Amniotic stem cell (primary cell): ENCODE data around the gene TTYH1.

Experiments used
- DNase-seq: peaks from one replicate; lab custom pipeline; 2025; lab: John Stamatoyannopoulos, UW

The TTYH1 gene

DNA sequence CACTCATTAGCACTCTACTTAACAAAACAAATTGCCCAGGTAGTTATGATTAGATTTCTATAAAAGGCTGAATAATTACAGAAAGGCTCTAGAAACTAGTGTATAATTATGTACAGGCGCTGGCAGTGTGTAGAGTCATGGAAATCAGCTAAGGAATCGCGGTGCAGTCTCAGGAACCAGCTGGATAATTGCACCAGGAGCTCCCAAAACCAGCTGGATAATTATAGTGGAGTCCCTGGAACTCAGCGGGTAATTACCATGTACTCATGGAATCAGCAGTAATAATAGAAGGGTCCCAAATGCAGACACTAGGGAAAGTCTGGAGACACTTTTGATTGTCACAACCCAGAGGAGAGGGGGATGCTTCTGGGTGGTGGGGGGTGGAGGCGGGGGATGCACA is 23.2 kb upstream of the TTYH1 start:
- DNase-seq, result no peak

GRCh38 chr19:54393381-54393780 is 21.9 kb upstream of the TTYH1 start:
- no peak for DNase-seq

GRCh38 chr19:54395685-54396084 is 19.6 kb upstream of the TTYH1 start:
- no peak for DNase-seq

GRCh38 chr19:54399189-54399588 is 16.1 kb upstream of the TTYH1 start:
- DNase-seq, result no peak

- DNase-seq, result no peak
Observed at GRCh38 chr19:54400913-54401312, 14.4 kb upstream of the TTYH1 start.

GRCh38 chr19:54403054-54403453 is 12.2 kb upstream of the TTYH1 start:
- DNase-seq, result no peak

DNA sequence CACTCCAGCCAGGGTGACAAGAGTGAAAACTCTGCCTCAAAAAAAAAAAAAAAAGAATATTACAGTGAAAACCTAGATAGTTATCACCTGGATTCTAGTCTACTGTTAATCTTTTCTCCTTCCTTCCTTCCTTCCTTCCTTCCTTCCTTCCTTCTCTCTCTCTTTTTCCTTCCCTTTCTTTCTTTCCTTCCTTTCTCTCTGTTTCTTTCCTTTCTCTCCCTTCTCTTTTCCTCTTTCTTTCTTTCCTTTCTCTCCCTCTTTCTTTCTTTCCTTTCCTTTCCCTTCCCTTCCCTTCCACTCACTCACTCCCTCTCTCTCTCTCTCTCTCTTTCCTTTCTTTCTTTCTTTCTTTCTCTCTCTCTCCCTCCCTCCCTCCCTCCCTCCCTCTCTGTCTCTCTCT is 9.6 kb upstream of the TTYH1 start:
- no peak for DNase-seq

DNA sequence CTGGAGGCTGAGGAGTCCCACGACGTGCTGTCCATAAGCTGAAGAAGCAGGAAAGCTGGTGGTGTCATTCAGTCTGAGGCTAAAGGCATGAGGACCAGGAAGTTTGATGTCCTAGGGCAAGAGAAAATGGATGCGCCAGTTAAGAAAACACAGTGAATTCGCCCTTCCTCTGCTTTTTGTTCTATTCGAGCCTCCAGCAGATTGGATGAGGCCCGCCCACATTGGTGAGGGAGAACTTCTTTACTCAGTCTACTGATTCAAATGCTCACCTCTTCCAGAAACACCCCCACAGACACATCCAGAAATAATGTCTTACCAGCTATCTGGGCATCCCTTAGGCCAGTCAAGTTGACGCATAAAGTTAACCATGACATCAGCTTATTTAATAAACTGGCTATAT is 7.5 kb upstream of the TTYH1 start:
- no peak for DNase-seq

GRCh38 chr19:54408456-54409026 is 6.7 kb upstream of the TTYH1 start:
- no peak for DNase-seq

DNA sequence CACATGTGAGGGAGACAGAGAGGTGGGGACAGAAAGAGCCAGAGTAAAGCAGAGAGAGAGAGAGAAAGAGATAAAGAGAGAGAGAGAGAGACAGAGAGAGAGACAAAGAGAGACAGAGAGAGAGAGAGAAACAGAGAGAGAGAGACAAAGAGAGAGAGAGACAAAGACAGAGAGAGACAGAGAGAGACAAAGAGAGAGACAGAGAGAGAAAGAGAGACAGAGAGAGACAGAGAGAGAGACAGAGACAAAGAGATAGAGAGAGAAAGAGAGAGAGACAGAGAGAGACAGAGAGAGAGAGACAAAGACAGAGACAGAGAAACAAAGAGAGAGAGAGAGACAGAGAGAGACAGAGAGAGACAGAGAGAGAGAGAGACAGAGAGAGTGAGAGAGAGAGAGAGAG is 4.2 kb upstream of the TTYH1 start:
- no peak for DNase-seq

- DNase-seq, result no peak
Observed at GRCh38 chr19:54412877-54413276, 2.4 kb upstream of the TTYH1 start.

DNA sequence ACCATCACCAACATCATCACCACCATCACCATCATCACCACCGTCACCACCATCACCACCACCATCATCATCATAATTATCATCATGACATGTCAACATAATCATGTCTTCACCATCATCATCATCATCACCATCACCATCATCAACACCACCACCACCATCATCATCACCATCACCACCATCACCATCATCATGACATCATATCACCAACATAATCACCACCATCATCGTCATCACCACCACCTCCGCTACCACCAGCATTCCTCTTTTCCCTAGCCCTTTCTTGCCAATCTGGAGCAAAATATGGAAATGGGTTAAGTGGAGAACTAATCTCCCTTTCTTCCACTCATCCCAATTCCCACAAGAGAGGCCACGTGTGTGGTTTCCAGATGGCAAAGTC is 1.1 kb upstream of the TTYH1 start:
- no peak for DNase-seq

GRCh38 chr19:54415901-54416673 is 823 bp downstream of the TTYH1 start:
- no peak for DNase-seq

GRCh38 chr19:54416695-54417491 is 1.6 kb downstream of the TTYH1 start:
- DNase-seq, result no peak

DNA sequence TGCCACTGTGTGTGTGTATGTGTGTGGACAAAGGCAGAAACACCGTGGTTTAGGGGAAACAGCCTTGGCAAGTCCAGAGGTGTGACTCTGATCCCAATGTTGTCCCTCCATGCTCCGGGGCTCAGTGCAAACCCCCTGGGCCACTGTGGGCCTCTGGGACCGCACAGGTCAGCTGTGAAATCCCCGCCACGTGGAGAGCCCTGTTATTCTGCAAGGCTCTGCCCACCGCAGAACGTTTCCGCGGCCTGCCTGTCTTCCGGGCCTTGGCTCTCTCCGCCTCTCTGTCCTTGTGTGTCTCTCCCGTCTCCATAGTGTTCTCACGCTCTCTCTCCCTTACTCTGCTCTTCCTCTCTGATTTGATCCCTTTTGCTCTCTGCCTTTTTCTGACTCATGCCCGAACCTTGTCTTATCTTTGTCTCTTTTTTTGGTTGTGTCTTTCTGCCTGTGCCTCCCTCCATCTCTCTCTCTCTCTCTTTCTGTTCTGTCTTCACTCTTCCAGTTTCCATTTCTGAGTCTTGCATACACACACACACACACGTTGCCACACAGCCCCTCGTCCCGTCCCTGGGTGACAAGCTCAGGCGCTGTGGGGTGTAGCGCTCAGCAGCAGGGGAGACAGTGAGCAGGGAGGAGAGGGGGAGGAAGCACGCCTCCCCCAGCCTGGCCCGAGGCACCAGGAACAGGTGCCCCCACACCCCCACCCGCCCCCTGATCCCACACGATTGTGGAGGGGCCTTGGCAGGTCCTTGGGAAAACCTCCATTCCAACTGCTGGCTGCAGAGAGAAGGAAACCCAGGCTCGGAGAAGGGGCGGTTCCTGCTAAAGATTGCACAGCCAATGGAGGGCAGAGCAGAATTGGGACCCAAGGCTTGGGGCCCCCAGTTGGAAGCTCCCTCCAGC is 3.0 kb downstream of the TTYH1 start:
- DNase-seq, result no peak

GRCh38 chr19:54418930-54419800 is 3.9 kb downstream of the TTYH1 start:
- DNase-seq, result no peak

DNA sequence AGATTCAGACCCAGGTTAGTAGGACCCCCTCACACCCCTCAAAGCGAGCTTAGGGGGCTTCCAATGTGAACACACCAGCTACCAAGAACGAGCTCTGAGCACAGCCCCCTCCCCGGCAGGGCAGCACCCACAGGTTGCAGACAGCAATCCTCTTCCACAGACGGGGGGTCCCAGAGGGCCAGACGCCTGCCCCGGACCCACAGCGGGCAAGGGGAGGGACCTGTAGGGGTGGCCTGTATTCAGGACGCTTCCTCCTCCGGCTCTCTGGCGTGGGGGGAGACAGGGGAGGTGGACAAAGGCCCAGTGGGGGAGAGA is 4.8 kb downstream of the TTYH1 start:
- no peak for DNase-seq

DNA sequence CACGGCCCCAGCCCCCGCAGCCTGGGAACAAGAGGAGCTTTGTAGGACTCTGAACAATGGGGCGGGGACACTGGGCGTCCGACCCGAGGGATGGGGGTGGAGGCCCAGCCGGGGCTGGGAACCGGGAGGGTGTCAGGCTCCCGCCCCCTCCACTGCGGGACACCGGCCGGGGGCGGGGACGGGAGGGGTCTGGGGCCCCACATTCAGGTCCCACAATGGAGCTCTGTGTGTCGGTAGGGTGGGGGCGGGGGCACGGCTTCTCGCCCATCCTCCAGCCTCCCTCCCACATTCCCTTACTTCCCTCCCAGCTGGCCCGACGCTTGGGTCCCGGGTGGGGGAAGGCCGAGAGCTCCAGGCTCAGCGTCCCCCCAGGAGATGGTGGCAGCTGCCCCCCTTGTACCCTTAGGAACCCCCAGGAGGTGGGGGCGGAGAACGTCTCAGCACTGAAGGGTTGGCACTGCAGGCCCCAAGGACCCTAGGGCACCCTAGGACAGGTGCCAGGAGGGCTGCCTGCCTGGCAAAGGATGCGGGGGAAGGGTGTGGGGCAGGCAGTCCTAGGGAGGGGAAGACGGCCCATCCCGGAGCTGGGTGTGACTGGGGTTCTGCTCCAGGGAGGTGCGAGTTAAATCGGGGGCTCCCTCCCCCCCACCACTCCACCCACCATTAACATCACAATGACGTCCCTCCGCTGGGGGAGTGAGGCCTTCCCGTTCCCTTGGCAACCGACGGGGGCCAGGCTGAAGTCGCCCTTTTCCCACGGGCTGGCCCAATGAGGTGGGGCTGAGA is 5.3 kb downstream of the TTYH1 start:
- no peak for DNase-seq

DNA sequence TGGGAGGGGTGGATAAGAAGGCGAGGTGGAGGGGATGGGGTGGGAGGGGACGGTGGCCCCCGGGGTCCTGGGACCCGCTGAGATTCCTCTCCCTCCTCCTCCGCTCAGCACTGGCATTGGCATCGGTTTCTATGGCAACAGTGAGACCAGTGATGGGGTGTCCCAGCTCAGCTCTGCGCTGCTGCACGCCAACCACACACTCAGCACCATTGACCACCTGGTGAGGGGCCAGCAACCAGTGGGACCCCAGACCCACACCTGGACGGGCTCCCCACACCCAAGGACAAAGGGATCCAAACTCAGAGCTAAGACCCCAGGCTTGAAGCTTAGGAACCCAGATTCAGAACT is 5.9 kb downstream of the TTYH1 start:
- DNase-seq, result no peak

GRCh38 chr19:54421521-54421920 is 6.3 kb downstream of the TTYH1 start:
- DNase-seq, result no peak

- no peak for DNase-seq
Observed at GRCh38 chr19:54422136-54422535, 6.9 kb downstream of the TTYH1 start.
